Panc1 (cell line): ENCODE results near the gene OR10G8. TPM values are rescaled to one million over a fixed set of nuclear protein-coding genes. Genes with fewer than 3 reads are reported as not detected.

Experiments
- ATAC-seq: fragments of 200-7000 bp; cut with Tn5 transposase; 2 replicates; pipeline ENCODE4 v1.9.1; 2020; ENCODE audit warnings: mild to moderate bottlenecking, moderate library complexity
- Bru-seq: library from RNA; stranded (reverse); fragments of 400-500 nt; gene quantifications from one replicate; lab custom pipeline; 2021; lab: Mats Ljungman, UMichigan
- BruChase-seq, 2 experiments: library from RNA; stranded (reverse); fragments of 400-500 nt; gene quantifications; one replicate each; lab custom pipeline; 2021; lab: Mats Ljungman, UMichigan
- BruUV-seq: library from RNA; stranded (reverse); fragments of 400-500 nt; replicated peaks from 2 replicates; lab custom pipeline; 2021; lab: Mats Ljungman, UMichigan
- CTCF ChIA-PET: fragments of 300-600 bp; sonication (Branson Sonifier 250); formaldehyde crosslinking; loops from one replicate; lab custom pipeline; 2022; ENCODE audit warnings: antibody characterized with exemption; lab: Charles Lee
- POLR2A ChIA-PET: fragments of 300-600 bp; sonication (Branson Sonifier 250); formaldehyde crosslinking; loops from one replicate; lab custom pipeline; 2022; ENCODE audit warnings: antibody characterized with exemption; lab: Charles Lee
- DNase-seq: peaks from one replicate; pipeline ENCODE4 v3.0.0-alpha.2; 2010; ENCODE audit warnings: low read depth, low spot score
- H3K27ac ChIP-seq: 2 replicates; pipeline ENCODE4 v1.5.1; 2011; ENCODE audit warnings: mild to moderate bottlenecking, low read length, inconsistent platforms
- H3K27me3 ChIP-seq: fragments of 200-500 bp; sonication (Bioruptor generic); 2 replicates; pipeline ENCODE4 v1.6.0; 2014; ENCODE audit warnings: low read length, inconsistent platforms; ENCODE audit not compliant: control insufficient read depth, insufficient read depth
- H3K36me3 ChIP-seq: fragments of 200-500 bp; sonication (Bioruptor generic); 2 replicates; pipeline ENCODE4 v1.5.1; 2014; ENCODE audit warnings: inconsistent platforms, mild to moderate bottlenecking, low read length, moderate library complexity; ENCODE audit not compliant: control insufficient read depth, insufficient read depth
- H3K4me1 ChIP-seq: 2 replicates; pipeline ENCODE4 v1.5.1; 2011; ENCODE audit warnings: inconsistent platforms, mild to moderate bottlenecking, low read length, moderate library complexity; ENCODE audit not compliant: control insufficient read depth, insufficient read depth
- H3K4me3 ChIP-seq, 2 experiments: 2 replicates each; pipeline ENCODE4 v1.5.1; 2011 to 2012; ENCODE audit warnings: low read depth in 2 of 2, low read length in 2 of 2, mild to moderate bottlenecking in 2 of 2, inconsistent platforms in 1 of 2, moderate library complexity in 1 of 2
- H3K9me3 ChIP-seq: fragments of 200-500 bp; sonication (Bioruptor generic); 2 replicates; pipeline ENCODE4 v1.5.1; 2014; ENCODE audit warnings: low read depth, mild to moderate bottlenecking, inconsistent platforms, low read length, moderate library complexity; ENCODE audit not compliant: control insufficient read depth, insufficient read depth
- POLR2AphosphoS5 ChIP-seq: IDR thresholded peaks from 2 replicates; pipeline ENCODE4 v1.6.1; 2012; ENCODE audit warnings: mild to moderate bottlenecking, low read depth, low read length, moderate library complexity
- SIN3A ChIP-seq: IDR thresholded peaks from 2 replicates; pipeline ENCODE4 v1.6.1; 2012; ENCODE audit warnings: low read depth, mild to moderate bottlenecking, low read length, moderate library complexity, borderline replicate concordance; ENCODE audit not compliant: insufficient read depth
- TCF7L2 ChIP-seq: IDR thresholded peaks from 2 replicates; pipeline ENCODE4 v1.6.1; 2011; ENCODE audit warnings: mild to moderate bottlenecking, low read depth, low read length, inconsistent platforms
- in situ Hi-C: cut with HindIII; loops from 2 replicates; pipeline ENCODE4 v1.10.0; 2016; ENCODE audit warnings: low sequenced_read_pairs, low pct_unique_long_range_greater_than_20kb
- intact Hi-C: fragments of 100-400 bp; cut with micrococcal nuclease; formaldehyde crosslinking; loops from one replicate; pipeline ENCODE4 v1.10.0; 2022; ENCODE audit not compliant: unreplicated experiment
- long read RNA-seq: library from polyadenylated mRNA; unstranded; transcript quantifications from one replicate; pipeline ENCODE4 v2.0.0, GENCODE V29; 2021; ENCODE audit not compliant: unreplicated experiment
- polyA plus RNA-seq: library from polyadenylated mRNA; unstranded; fragments of >200 nt; gene quantifications from one replicate; pipeline ENCODE4 v1.2.1, GENCODE V29; 2012; ENCODE audit warnings: missing spikeins; ENCODE audit not compliant: insufficient read length
- total RNA-seq: library from RNA; stranded (reverse); gene quantifications from one replicate; pipeline ENCODE4 v1.2.1, GENCODE V29; 2021; ENCODE audit not compliant: unreplicated experiment
- TF ChIP-seq, protein P1 (sequence below), 2 experiments: IDR thresholded peaks; 2 replicates each; pipeline ENCODE4 v1.6.1; 2011 to 2012; ENCODE audit warnings: low read depth in 2 of 2, control low read depth in 1 of 2, low read length in 1 of 2, mild to moderate bottlenecking in 1 of 2, moderate library complexity in 1 of 2; ENCODE audit not compliant: insufficient read depth in 1 of 2
- TF ChIP-seq, protein P2 (sequence below): fragments of 450-650 bp; IDR thresholded peaks from 2 replicates; pipeline ENCODE4 v1.5.1; 2017; ENCODE audit warnings: mild to moderate bottlenecking

OR10G8 gene, protein sequence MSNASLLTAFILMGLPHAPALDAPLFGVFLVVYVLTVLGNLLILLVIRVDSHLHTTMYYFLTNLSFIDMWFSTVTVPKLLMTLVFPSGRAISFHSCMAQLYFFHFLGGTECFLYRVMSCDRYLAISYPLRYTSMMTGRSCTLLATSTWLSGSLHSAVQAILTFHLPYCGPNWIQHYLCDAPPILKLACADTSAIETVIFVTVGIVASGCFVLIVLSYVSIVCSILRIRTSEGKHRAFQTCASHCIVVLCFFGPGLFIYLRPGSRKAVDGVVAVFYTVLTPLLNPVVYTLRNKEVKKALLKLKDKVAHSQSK
- total RNA-seq (not detected), Bru-seq, nascent RNA (not detected), BruChase-seq, experiment 1, labeled RNA remaining after a 2-hour chase (not detected), BruChase-seq, experiment 2, labeled RNA remaining after a 6-hour chase (not detected)
- polyA plus RNA-seq = not detected
- long read RNA-seq = 0 reads

DNA sequence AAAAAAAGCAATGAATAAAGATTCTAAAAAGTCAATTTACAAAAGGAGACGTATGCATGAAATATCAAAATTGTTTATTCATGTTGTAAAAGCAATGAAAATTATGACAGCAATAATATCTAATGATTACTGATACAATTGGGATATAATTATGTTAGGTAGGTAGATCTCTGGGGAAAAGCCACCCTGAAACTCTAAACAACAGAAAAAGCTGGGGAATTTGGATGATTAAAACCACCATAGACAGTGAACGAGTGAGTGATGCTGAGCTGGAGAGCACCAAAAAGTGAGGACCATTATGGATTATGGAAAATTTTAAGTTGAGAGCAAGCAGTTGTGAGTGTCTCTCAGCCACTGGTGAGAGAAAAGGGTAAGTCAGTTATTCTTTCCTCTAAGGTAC lies at the start of gene OR10G8:
OR10G8 (plus strand) TSS at position 301 of the 400 bp plus-strand sequence. CDS start 2,825 bp downstream, outside the sequence.
- ChIA-PET POLR2A (no interaction called here), CTCF (no interaction called here)
- DNase-seq (no peak), ATAC-seq (no peak)
- Histone ChIP-seq H3K9me3 (no peaks in the 10 kb centered on the region), H3K27me3 (no peaks in the 10 kb centered on the region), H3K4me3 (no peak within 1 kb of the TSS), H3K27ac (no peak within 1 kb of the TSS), H3K4me1 (no peaks in the 10 kb centered on the region), H3K36me3 (no peaks in the 10 kb centered on the region)
- intact Hi-C loops (no loop called here), in situ Hi-C loops (no loop called here)
- no TSS peak for BruUV-seq
- TF ChIP-seq TCF7L2 (no peak), SIN3A (no peak), POLR2AphosphoS5 (no peak)
- TF ChIP-seq, protein P1, sequence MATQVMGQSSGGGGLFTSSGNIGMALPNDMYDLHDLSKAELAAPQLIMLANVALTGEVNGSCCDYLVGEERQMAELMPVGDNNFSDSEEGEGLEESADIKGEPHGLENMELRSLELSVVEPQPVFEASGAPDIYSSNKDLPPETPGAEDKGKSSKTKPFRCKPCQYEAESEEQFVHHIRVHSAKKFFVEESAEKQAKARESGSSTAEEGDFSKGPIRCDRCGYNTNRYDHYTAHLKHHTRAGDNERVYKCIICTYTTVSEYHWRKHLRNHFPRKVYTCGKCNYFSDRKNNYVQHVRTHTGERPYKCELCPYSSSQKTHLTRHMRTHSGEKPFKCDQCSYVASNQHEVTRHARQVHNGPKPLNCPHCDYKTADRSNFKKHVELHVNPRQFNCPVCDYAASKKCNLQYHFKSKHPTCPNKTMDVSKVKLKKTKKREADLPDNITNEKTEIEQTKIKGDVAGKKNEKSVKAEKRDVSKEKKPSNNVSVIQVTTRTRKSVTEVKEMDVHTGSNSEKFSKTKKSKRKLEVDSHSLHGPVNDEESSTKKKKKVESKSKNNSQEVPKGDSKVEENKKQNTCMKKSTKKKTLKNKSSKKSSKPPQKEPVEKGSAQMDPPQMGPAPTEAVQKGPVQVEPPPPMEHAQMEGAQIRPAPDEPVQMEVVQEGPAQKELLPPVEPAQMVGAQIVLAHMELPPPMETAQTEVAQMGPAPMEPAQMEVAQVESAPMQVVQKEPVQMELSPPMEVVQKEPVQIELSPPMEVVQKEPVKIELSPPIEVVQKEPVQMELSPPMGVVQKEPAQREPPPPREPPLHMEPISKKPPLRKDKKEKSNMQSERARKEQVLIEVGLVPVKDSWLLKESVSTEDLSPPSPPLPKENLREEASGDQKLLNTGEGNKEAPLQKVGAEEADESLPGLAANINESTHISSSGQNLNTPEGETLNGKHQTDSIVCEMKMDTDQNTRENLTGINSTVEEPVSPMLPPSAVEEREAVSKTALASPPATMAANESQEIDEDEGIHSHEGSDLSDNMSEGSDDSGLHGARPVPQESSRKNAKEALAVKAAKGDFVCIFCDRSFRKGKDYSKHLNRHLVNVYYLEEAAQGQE (IDR thresholded peaks at IDR 0.05; ENCODE audit: insufficient read depth in 1 of 2, low read depth in 2 of 2, low read length in 1 of 2) = no peak
- TF ChIP-seq, protein P2, sequence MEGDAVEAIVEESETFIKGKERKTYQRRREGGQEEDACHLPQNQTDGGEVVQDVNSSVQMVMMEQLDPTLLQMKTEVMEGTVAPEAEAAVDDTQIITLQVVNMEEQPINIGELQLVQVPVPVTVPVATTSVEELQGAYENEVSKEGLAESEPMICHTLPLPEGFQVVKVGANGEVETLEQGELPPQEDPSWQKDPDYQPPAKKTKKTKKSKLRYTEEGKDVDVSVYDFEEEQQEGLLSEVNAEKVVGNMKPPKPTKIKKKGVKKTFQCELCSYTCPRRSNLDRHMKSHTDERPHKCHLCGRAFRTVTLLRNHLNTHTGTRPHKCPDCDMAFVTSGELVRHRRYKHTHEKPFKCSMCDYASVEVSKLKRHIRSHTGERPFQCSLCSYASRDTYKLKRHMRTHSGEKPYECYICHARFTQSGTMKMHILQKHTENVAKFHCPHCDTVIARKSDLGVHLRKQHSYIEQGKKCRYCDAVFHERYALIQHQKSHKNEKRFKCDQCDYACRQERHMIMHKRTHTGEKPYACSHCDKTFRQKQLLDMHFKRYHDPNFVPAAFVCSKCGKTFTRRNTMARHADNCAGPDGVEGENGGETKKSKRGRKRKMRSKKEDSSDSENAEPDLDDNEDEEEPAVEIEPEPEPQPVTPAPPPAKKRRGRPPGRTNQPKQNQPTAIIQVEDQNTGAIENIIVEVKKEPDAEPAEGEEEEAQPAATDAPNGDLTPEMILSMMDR = no peak

DNA sequence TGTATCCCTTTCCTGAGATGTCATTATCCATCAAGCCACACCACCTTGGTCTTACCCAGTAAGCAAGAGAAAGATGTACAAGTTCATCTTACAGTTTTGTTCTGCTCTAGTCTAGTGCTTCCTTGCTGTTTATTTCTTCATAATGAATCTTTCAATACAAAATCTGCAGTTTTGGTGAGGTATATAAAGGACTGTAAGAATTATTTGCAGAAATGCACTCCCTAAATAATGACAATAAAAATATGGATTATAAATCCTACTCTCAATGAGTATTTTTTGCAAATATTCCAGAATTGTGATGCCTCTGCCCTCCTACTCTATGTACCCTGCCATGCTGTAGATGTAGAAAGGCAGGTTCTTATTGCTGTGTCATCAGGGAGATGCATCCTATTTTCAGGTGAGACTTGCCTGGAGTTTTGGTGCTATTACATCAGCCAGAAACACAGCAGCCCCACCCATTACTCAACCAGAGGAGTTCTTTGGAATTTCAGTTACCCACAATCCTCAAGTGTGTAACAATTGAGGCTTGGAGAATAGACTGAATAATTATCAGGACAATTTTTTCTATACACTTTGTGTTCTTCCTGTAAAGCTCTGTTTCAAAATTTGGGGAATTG lies 48.8 kb upstream of the OR10G8 start, which contains the start of gene OR10S1:
OR10S1 (minus strand) TSS at position 51 of the 617 bp plus-strand sequence. CDS start 117 bp downstream, outside the sequence.
- ChIA-PET POLR2A (no interaction called here), CTCF (interaction anchor here (0.5 kb wide), 1 partner anchor 438 kb away, joined by 8 read pairs; no protein-coding TSS in a partner anchor)
- DNase-seq (no peak), ATAC-seq (no peak)
- intact Hi-C loops (no loop called here), in situ Hi-C loops (no loop called here)
- H3K4me3 ChIP-seq = no peak within 1 kb of the TSS
- no peaks in the 10 kb centered on the region for H3K9me3 ChIP-seq
- no peak within 1 kb of the TSS for H3K27ac ChIP-seq
- no peaks in the 10 kb centered on the region for H3K27me3 ChIP-seq
- TF ChIP-seq POLR2AphosphoS5 (no peak), SIN3A (no peak)
- TF ChIP-seq, protein P1 (IDR thresholded peaks at IDR 0.05; ENCODE audit: insufficient read depth in 1 of 2, low read depth in 2 of 2, low read length in 1 of 2) = no peak
- no peaks in the 10 kb centered on the region for H3K36me3 ChIP-seq
- H3K4me1 ChIP-seq = no peaks in the 10 kb centered on the region
- no TSS peak for BruUV-seq
